OCI-LY3 (cell line): ENCODE measurements around the gene SETBP1.

Experiments used
- EZH2phosphoT487 ChIP-seq: fragments of 200-600 bp; shearing (Covaris generic); IDR thresholded peaks from 2 replicates; pipeline ENCODE4 v1.6.1; 2018; ENCODE audit warnings: antibody characterized with exemption, mixed run types, low read depth
- TF ChIP-seq, protein P1 (sequence below): fragments of 200-600, 300-600 bp; sonication (generic); IDR thresholded peaks from 2 replicates; pipeline ENCODE4 v1.5.1; 2014; ENCODE audit warnings: antibody characterized with exemption, low read length, low read depth

- TF ChIP-seq, protein P1, sequence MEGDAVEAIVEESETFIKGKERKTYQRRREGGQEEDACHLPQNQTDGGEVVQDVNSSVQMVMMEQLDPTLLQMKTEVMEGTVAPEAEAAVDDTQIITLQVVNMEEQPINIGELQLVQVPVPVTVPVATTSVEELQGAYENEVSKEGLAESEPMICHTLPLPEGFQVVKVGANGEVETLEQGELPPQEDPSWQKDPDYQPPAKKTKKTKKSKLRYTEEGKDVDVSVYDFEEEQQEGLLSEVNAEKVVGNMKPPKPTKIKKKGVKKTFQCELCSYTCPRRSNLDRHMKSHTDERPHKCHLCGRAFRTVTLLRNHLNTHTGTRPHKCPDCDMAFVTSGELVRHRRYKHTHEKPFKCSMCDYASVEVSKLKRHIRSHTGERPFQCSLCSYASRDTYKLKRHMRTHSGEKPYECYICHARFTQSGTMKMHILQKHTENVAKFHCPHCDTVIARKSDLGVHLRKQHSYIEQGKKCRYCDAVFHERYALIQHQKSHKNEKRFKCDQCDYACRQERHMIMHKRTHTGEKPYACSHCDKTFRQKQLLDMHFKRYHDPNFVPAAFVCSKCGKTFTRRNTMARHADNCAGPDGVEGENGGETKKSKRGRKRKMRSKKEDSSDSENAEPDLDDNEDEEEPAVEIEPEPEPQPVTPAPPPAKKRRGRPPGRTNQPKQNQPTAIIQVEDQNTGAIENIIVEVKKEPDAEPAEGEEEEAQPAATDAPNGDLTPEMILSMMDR = no peak
- TF ChIP-seq EZH2phosphoT487 = no peak
Observed at GRCh38 chr18:45056926-45057325, 376.2 kb downstream of the SETBP1 start.
